ENCODE results near the gene RBP3.

The RBP3 gene

GRCh38 chr10:47309408-47310089 lies 38.6 kb upstream of the RBP3 start:
- no peak overlapping the region for H3K4me3 ChIP-seq (ENCODE audit: low read depth, low read length)
- no peak for TF ChIP-seq MYC (IDR thresholded peaks at IDR 0.05; ENCODE audit: low read depth, low read length)
- TF ChIP-seq, protein P1, sequence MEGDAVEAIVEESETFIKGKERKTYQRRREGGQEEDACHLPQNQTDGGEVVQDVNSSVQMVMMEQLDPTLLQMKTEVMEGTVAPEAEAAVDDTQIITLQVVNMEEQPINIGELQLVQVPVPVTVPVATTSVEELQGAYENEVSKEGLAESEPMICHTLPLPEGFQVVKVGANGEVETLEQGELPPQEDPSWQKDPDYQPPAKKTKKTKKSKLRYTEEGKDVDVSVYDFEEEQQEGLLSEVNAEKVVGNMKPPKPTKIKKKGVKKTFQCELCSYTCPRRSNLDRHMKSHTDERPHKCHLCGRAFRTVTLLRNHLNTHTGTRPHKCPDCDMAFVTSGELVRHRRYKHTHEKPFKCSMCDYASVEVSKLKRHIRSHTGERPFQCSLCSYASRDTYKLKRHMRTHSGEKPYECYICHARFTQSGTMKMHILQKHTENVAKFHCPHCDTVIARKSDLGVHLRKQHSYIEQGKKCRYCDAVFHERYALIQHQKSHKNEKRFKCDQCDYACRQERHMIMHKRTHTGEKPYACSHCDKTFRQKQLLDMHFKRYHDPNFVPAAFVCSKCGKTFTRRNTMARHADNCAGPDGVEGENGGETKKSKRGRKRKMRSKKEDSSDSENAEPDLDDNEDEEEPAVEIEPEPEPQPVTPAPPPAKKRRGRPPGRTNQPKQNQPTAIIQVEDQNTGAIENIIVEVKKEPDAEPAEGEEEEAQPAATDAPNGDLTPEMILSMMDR (IDR thresholded peaks at IDR 0.05; ENCODE audit: low read depth, low read length), result peak; percentile 59
- DNase-seq (ENCODE audit: low read depth), result peak; percentile 19

- TF ChIP-seq, protein P1 (IDR thresholded peaks at IDR 0.05; ENCODE audit: low read depth, low read length), result no peak
- TF ChIP-seq MYC (IDR thresholded peaks at IDR 0.05; ENCODE audit: low read depth, low read length), result no peak
- no peak for TF ChIP-seq POLR2A (IDR thresholded peaks at IDR 0.05; ENCODE audit: extremely low read depth, insufficient read length)
- TF ChIP-seq, protein P2, sequence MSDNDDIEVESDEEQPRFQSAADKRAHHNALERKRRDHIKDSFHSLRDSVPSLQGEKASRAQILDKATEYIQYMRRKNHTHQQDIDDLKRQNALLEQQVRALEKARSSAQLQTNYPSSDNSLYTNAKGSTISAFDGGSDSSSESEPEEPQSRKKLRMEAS (IDR thresholded peaks at IDR 0.05; ENCODE audit: low read depth, low read length), result no peak
- no peak overlapping the region for H3K4me3 ChIP-seq (ENCODE audit: low read depth, low read length)
- no peak for DNase-seq (ENCODE audit: low read depth)
These were observed 38.1 kb upstream of the RBP3 start for GRCh38 chr10:47310090-47310505.

DNA sequence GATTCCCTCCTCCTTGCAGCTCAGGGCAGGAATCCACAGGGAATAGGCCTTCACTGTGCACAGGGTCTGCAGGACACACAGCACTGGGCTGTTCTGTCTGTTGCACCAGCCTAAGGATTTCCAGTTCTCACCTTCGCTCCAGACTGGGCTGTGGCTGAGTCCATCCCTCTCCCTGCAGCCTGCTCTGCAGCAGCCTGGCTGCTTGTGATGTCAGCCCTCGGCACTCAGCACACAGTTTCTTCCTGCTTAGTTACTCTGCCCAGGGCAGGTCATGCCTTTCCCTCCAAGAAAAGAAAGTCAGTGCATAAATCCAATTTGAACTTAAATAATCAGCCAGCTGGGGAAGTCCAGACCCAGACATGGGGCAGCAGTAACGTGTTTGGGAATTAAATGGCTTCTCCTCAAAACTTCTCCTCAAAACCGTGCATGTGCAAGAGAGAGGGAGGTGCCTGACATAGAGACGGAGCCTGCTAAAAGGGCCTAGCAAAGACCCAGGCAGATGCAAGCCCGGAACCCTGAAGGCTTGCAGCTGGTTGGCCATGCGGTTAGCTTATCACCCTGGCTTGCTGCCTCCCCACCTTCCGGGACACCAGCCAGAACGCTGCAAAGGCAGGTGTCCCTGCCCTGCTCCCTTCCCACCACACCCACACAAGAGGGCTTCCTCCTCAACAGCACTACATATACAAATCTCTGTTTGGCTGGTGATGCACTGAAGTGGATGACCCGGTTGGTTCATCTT lies 36.8 kb upstream of the RBP3 start:
- no peak overlapping the region for H3K4me3 ChIP-seq (ENCODE audit: low read depth, low read length)
- TF ChIP-seq, protein P2 (IDR thresholded peaks at IDR 0.05; ENCODE audit: low read depth, low read length), result no peak
- TF ChIP-seq, protein P1 (IDR thresholded peaks at IDR 0.05; ENCODE audit: low read depth, low read length), result no peak
- TF ChIP-seq MYC (IDR thresholded peaks at IDR 0.05; ENCODE audit: low read depth, low read length) (no peak; the same call in 1 of the 2 replicates), POLR2A (IDR thresholded peaks at IDR 0.05; ENCODE audit: extremely low read depth, insufficient read length) (no peak)
- DNase-seq (ENCODE audit: low read depth), result peak; percentile 74

- TF ChIP-seq, protein P1 (IDR thresholded peaks at IDR 0.05; ENCODE audit: low read depth, low read length), result peak; percentile 94
- TF ChIP-seq POLR2A (IDR thresholded peaks at IDR 0.05; ENCODE audit: extremely low read depth, insufficient read length), result no peak
- TF ChIP-seq, protein P2 (IDR thresholded peaks at IDR 0.05; ENCODE audit: low read depth, low read length), result peak; percentile 52; the same call in 1 of the 2 replicates
- 0 out of 2 replicates have a peak, but pooled peaks have one; percentile 28 for TF ChIP-seq MYC (IDR thresholded peaks at IDR 0.05; ENCODE audit: low read depth, low read length)
- H3K4me3 ChIP-seq (ENCODE audit: low read depth, low read length), result no peak overlapping the region
- DNase-seq (ENCODE audit: low read depth), result peak; percentile 86
These were observed 36.1 kb upstream of the RBP3 start for GRCh38 chr10:47311932-47312662.

DNA sequence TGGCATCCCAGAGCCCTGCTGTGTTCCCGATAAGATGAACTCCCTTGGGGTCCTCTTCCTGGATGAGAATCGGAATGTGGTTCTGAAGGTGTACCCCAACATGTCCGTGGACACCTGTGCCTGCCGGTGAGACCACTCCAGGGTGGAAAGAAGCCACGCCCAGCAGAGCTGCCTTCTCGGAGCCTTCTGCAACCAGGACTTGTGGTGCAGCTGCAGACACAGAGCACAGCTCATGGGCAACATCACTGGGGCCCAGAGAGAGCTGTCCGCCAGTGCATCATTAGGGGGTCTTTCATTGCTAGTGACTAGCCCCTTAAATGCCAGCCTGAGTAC lies 35.5 kb upstream of the RBP3 start:
- TF ChIP-seq POLR2A (IDR thresholded peaks at IDR 0.05; ENCODE audit: extremely low read depth, insufficient read length) (no peak), MYC (IDR thresholded peaks at IDR 0.05; ENCODE audit: low read depth, low read length) (no peak)
- TF ChIP-seq, protein P1 (IDR thresholded peaks at IDR 0.05; ENCODE audit: low read depth, low read length), result no peak
- TF ChIP-seq, protein P2 (IDR thresholded peaks at IDR 0.05; ENCODE audit: low read depth, low read length), result no peak
- DNase-seq (ENCODE audit: low read depth), result no peak
- no peak overlapping the region for H3K4me3 ChIP-seq (ENCODE audit: low read depth, low read length)
